T-helper 17 cell (primary cell): Measurements from ENCODE around the gene VNN1. TPM values are rescaled to one million over a fixed set of nuclear protein-coding genes. Genes with fewer than 3 reads are reported as not detected.

Experiments used
- ATAC-seq: fragments of 150-1000 bp; cut with Tn5 transposase; 2 replicates; pipeline ENCODE4 v1.10.0; 2021; ENCODE audit warnings: mild to moderate bottlenecking, moderate library complexity
- DNase-seq, 3 donors: peaks; one replicate each; pipeline versions ENCODE4 v3.0.0 to v3.0.0-alpha.2; 2020 to 2021
- H3K9me3 ChIP-seq: one replicate; pipeline ENCODE4 v1.7.0; 2013; ENCODE audit warnings: low read length, mild to moderate bottlenecking; ENCODE audit not compliant: control insufficient read depth, poor library complexity, severe bottlenecking
- H3K27ac Mint-ChIP-seq: one replicate; pipeline ENCODE4 v1.8.0; 2022; ENCODE audit warnings: mild to moderate bottlenecking, moderate library complexity, mixed read lengths
- H3K27me3 Mint-ChIP-seq: one replicate; pipeline ENCODE4 v1.8.0; 2022; ENCODE audit warnings: mixed read lengths
- H3K36me3 Mint-ChIP-seq: one replicate; pipeline ENCODE4 v1.8.0; 2022; ENCODE audit warnings: low read depth, mixed read lengths
- H3K4me1 Mint-ChIP-seq: one replicate; pipeline ENCODE4 v1.8.0; 2022; ENCODE audit warnings: mild to moderate bottlenecking, mixed read lengths
- H3K4me3 Mint-ChIP-seq: one replicate; pipeline ENCODE4 v1.8.0; 2022; ENCODE audit warnings: mild to moderate bottlenecking, moderate library complexity, mixed read lengths
- total RNA-seq, 4 donors: library from RNA in 2 of 4; stranded (reverse) in 2 of 4; gene quantifications; one replicate each; pipeline ENCODE4 v1.2.3 and lab custom pipeline; 2022 to 2026

The VNN1 gene
- total RNA-seq (under 1 TPM; 0.22 to 0.42 TPM), total RNA-seq (lab: John Stamatoyannopoulos, UW) (0 reads per million in 2 donors)

DNA sequence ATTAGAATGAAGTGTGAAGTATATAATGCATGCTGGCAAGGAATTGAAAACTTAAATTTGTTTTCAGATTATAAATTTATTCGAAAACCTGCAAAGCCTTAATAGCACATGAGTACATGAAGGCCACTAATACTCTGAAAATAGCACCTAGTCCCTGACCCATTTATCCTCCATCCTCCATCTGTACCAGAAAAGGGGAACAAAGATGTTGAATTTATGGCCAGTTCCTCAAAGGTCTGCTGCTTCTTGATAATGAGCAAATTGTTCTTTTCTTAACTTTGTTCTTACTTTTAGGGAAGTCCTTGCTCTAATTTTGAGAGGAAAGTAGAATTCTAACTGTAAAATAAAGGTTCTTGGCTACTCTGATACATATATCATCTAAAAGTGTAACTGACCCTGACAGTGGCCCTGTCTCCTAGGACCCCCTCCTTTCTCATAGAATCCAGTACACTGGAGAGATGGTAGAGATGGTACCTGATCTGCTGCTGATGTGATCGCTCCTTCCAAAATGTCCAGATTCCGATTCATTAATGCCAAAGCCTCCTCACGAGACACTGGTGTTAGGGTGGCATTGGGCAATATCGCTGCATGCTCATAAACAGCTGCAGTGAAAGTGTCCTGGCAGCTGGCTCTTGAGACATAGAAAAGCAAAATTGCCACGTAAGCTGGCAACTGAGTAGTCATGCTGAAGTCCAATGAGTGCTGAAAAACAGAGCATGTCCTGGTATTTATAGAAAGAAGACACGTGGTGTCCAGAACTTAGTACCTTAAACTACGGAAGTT, at the start of gene VNN1:
Gene VNN1 (minus strand): TSS at position 704 of the 783 bp plus-strand sequence. CDS start 20 bp downstream, at position 684.
- H3K36me3 Mint-ChIP-seq, result no peaks in the 10 kb centered on the region
- H3K27me3 Mint-ChIP-seq, result peaks cover 53% of the 10 kb centered on the region
- DNase-seq (no peak), ATAC-seq (peak; percentile 30)
- no peaks in the 10 kb centered on the region for H3K4me1 Mint-ChIP-seq
- H3K4me3 Mint-ChIP-seq, result no peak within 1 kb of the TSS
- no peak within 1 kb of the TSS for H3K27ac Mint-ChIP-seq
- H3K9me3 ChIP-seq, result no peaks in the 10 kb centered on the region

- Mint-ChIP-seq H3K27me3 (no peaks in the 10 kb centered on the region), H3K36me3 (peaks cover 3% of the 10 kb centered on the region), H3K4me3 (peak overlapping the region; percentile 63), H3K27ac (peak overlapping the region; percentile 6), H3K4me1 (peaks cover 15% of the 10 kb centered on the region)
- no peak for DNase-seq
- no peaks in the 10 kb centered on the region for H3K9me3 ChIP-seq
- ATAC-seq, result peak; percentile 88
These were observed 49.4 kb upstream of the VNN1 start for GRCh38 chr6:132763269-132763668.

DNA sequence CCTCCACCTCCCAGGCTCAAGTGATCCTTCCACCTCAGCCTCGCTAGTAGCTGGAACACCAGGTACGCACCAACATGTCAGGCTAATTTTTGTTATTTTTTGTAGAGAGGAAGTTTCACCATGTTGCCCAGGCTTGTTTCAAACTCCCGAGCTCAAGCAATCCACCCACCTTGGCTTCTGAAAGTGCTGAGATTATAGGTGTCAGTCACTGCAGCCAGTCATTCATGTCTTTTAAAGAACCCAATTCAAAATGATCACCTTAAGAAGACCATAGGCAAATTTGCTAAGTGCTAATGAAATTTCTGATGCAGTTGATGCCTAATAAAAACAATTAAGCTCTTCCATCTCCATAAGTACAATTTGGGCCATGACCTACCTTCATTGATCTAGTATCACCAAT, 46.4 kb upstream of the VNN1 start:
- no peaks in the 10 kb centered on the region for H3K27me3 Mint-ChIP-seq
- no peaks in the 10 kb centered on the region for H3K9me3 ChIP-seq
- peaks cover 6% of the 10 kb centered on the region for H3K36me3 Mint-ChIP-seq
- no peak overlapping the region for H3K4me3 Mint-ChIP-seq
- ATAC-seq (no peak), DNase-seq (no peak)
- peaks cover 15% of the 10 kb centered on the region for H3K4me1 Mint-ChIP-seq
- H3K27ac Mint-ChIP-seq, result no peak overlapping the region

DNA sequence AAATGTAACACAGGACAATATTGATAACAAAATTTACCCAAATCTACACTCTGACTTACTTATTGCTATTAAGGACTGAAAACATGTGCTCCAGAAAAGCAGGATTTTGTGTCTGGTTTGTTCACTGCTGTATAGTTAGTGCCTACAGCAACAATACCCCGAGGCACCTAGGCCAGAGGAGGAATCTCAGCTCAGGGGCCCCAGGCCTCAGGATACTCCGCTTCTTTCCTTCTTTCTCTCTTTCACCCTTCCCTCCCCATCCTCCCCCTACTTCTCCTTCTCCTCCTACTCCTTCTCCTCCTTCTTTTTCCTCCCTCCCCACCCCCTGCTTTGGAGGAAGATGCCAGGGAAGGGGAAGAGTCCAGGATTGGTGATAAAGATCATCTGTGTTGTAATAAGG, 44.8 kb upstream of the VNN1 start:
- ATAC-seq (no peak), DNase-seq (no peak)
- no peak overlapping the region for H3K27ac Mint-ChIP-seq
- no peaks in the 10 kb centered on the region for H3K9me3 ChIP-seq
- H3K36me3 Mint-ChIP-seq, result peaks cover 6% of the 10 kb centered on the region
- peaks cover 6% of the 10 kb centered on the region for H3K4me1 Mint-ChIP-seq
- H3K4me3 Mint-ChIP-seq, result no peak overlapping the region
- H3K27me3 Mint-ChIP-seq, result no peaks in the 10 kb centered on the region

GRCh38 chr6:132752255-132752654, 38.4 kb upstream of the VNN1 start:
- no peak for DNase-seq
- H3K4me1 Mint-ChIP-seq, result peaks cover 3% of the 10 kb centered on the region
- H3K9me3 ChIP-seq, result no peaks in the 10 kb centered on the region
- no peak for ATAC-seq
- no peak overlapping the region for H3K4me3 Mint-ChIP-seq
- no peaks in the 10 kb centered on the region for H3K27me3 Mint-ChIP-seq
- peaks cover 3% of the 10 kb centered on the region for H3K36me3 Mint-ChIP-seq
- H3K27ac Mint-ChIP-seq, result no peak overlapping the region

GRCh38 chr6:132751828-132752227, 38.0 kb upstream of the VNN1 start:
- no peaks in the 10 kb centered on the region for H3K27me3 Mint-ChIP-seq
- peaks cover 3% of the 10 kb centered on the region for H3K36me3 Mint-ChIP-seq
- H3K4me3 Mint-ChIP-seq, result no peak overlapping the region

DNA sequence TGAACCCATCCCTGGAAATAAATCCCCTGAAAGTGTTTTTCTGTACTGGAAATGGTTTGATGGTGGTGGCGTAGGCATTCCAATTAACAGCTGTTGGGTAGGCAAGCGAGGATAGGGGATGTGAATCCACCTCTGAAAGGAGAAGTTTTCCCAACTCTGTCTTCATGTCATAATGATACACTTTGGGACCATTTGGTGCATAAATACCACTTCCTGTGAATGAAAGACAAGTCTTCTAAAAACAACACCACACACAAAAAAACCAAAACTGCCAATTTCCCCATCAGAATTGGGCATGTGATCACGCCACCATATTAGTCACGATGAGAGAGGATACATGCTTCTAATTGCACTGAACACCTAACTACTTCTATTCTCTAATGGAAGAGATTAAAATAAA, 37.5 kb upstream of the VNN1 start:
- H3K27me3 Mint-ChIP-seq, result no peaks in the 10 kb centered on the region
- no peak overlapping the region for H3K27ac Mint-ChIP-seq
- no peaks in the 10 kb centered on the region for H3K9me3 ChIP-seq
- H3K4me3 Mint-ChIP-seq, result peak overlapping the region; percentile 7
- DNase-seq (no peak), ATAC-seq (no peak)
- H3K4me1 Mint-ChIP-seq, result peaks cover 3% of the 10 kb centered on the region
- peaks cover 3% of the 10 kb centered on the region for H3K36me3 Mint-ChIP-seq

More at GRCh38 chr6:132751828-132752227, 38.0 kb upstream of the VNN1 start:
- ATAC-seq, result no peak
- Mint-ChIP-seq H3K4me1 (peaks cover 3% of the 10 kb centered on the region), H3K27ac (no peak overlapping the region)
- H3K9me3 ChIP-seq, result no peaks in the 10 kb centered on the region
- DNase-seq, result no peak

- no peak overlapping the region for H3K27ac Mint-ChIP-seq
- peaks cover 3% of the 10 kb centered on the region for H3K4me1 Mint-ChIP-seq
- H3K4me3 Mint-ChIP-seq, result peak overlapping the region; percentile 7
- H3K9me3 ChIP-seq, result no peaks in the 10 kb centered on the region
- no peaks in the 10 kb centered on the region for H3K27me3 Mint-ChIP-seq
- peaks cover 2% of the 10 kb centered on the region for H3K36me3 Mint-ChIP-seq
- ATAC-seq (peak; percentile 21), DNase-seq (no peak)
These were observed 36.8 kb upstream of the VNN1 start for GRCh38 chr6:132750455-132751248.

- H3K4me3 Mint-ChIP-seq, result no peak overlapping the region
- H3K4me1 Mint-ChIP-seq, result peaks cover 3% of the 10 kb centered on the region
- peaks cover 4% of the 10 kb centered on the region for H3K36me3 Mint-ChIP-seq
- H3K9me3 ChIP-seq, result no peaks in the 10 kb centered on the region
- no peak overlapping the region for H3K27ac Mint-ChIP-seq
- ATAC-seq (no peak), DNase-seq (no peak)
- H3K27me3 Mint-ChIP-seq, result no peaks in the 10 kb centered on the region
These were observed 35.3 kb upstream of the VNN1 start for GRCh38 chr6:132749111-132749510.

DNA sequence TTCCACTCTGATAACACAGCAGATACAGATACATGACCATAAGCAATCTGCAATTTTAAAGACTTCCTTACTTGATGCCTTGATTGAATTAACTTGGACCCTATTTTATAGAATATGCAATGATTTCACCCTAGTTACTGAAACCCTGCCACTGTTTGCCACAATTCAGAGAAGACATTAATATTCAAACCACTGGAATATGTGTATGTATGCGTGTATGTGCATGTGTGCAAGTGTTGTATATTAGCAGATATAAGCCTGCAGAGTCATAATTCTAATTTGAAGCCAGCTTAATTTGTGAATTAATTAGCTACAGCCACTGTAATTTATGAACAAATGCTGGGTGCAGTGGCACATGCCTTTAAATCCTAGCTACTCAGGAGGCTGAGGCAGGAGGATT, 34.6 kb upstream of the VNN1 start:
- Mint-ChIP-seq H3K36me3 (peaks cover 4% of the 10 kb centered on the region), H3K4me1 (peaks cover 3% of the 10 kb centered on the region), H3K27ac (no peak overlapping the region), H3K4me3 (no peak overlapping the region), H3K27me3 (no peaks in the 10 kb centered on the region)
- no peak for DNase-seq
- no peak for ATAC-seq
- H3K9me3 ChIP-seq, result no peaks in the 10 kb centered on the region

DNA sequence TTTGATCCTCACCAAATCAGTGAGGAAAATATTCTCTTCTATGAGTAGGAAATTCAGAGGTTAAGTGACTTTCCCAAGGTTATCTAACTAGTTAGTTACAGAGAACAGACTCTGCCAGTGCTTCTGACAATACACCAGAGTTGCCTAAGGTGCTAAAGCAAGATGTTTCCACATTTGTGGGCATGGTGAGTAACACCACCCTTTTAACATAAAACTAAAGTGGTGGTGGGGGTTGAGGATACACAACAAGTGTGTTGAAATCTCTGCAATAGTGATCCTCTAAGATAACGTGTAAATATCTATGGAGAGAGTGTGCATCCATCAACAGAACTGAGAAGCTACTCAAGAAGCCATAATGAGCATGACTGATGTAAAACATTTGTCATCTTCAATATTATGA, 32.2 kb upstream of the VNN1 start:
- H3K9me3 ChIP-seq, result no peaks in the 10 kb centered on the region
- ATAC-seq (no peak), DNase-seq (no peak)
- peaks cover 4% of the 10 kb centered on the region for H3K36me3 Mint-ChIP-seq
- no peaks in the 10 kb centered on the region for H3K27me3 Mint-ChIP-seq
- no peak overlapping the region for H3K4me3 Mint-ChIP-seq
- peaks cover 3% of the 10 kb centered on the region for H3K4me1 Mint-ChIP-seq
- no peak overlapping the region for H3K27ac Mint-ChIP-seq

- Mint-ChIP-seq H3K27ac (no peak overlapping the region), H3K36me3 (peaks cover 7% of the 10 kb centered on the region), H3K4me3 (no peak overlapping the region), H3K4me1 (no peaks in the 10 kb centered on the region), H3K27me3 (no peaks in the 10 kb centered on the region)
- ATAC-seq, result no peak
- DNase-seq, result no peak
- H3K9me3 ChIP-seq, result no peaks in the 10 kb centered on the region
These were observed 28.6 kb upstream of the VNN1 start for GRCh38 chr6:132742495-132742894.

DNA sequence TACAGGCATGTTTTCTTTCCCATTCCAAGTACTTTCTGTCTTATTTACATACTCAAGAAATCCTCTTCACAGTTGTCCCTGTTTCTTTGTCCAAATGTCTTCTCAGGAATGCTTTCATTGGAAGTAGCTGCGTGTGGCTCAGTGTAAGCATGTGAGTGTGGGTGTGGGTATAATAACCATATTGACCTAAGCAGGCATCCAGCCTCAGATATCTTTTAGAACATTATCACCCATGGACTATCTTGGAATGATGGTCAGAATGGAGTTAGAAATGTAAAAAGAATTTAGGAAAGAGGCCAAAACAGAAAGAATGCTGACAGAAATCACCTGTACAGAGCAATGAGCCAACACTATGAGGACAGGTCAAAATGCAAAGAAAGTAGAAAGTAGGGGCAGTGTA, 27.4 kb upstream of the VNN1 start:
- Mint-ChIP-seq H3K4me1 (peaks cover 5% of the 10 kb centered on the region), H3K4me3 (no peak overlapping the region), H3K27ac (no peak overlapping the region), H3K36me3 (peaks cover 7% of the 10 kb centered on the region), H3K27me3 (no peaks in the 10 kb centered on the region)
- H3K9me3 ChIP-seq, result no peaks in the 10 kb centered on the region
- ATAC-seq, result no peak
- no peak for DNase-seq
